HG03159 (cell line): ENCODE results near the gene DNAJC1.
A peak's percentile ranks its signal among the peaks of the same experiment; 100 is the strongest.
"Not testable (repeated sequence)": the region's sequence is repeated elsewhere in the genome, so short reads cannot be mapped to it uniquely, and the experiment has no call there.

Source experiments
- ATAC-seq: cut with Tn5 transposase; IDR thresholded peaks from one replicate; pipeline ENCODE4 v1.9.1; 2021; ENCODE audit warnings: mild to moderate bottlenecking, moderate library complexity; ENCODE audit not compliant: unreplicated experiment

DNAJC1 gene

GRCh38 chr10:21910798-21911197, 92.7 kb downstream of the DNAJC1 start:
- no peak for ATAC-seq

GRCh38 chr10:21907436-21907835, 96.1 kb downstream of the DNAJC1 start:
- no peak for ATAC-seq

GRCh38 chr10:21904930-21905329, 98.6 kb downstream of the DNAJC1 start:
- no peak for ATAC-seq

GRCh38 chr10:21899736-21900135, 103.8 kb downstream of the DNAJC1 start:
- no peak for ATAC-seq

GRCh38 chr10:21895932-21896331, 107.6 kb downstream of the DNAJC1 start:
- no peak for ATAC-seq

- ATAC-seq: no peak
These were observed 108.7 kb downstream of the DNAJC1 start for GRCh38 chr10:21894648-21895342.

GRCh38 chr10:21891439-21891838, 112.1 kb downstream of the DNAJC1 start:
- no peak for ATAC-seq

- no peak for ATAC-seq
These were observed 113.9 kb downstream of the DNAJC1 start for GRCh38 chr10:21889477-21890275.

GRCh38 chr10:21888959-21889358, 114.6 kb downstream of the DNAJC1 start:
- peak; percentile 89 for ATAC-seq

GRCh38 chr10:21885940-21886339, 117.6 kb downstream of the DNAJC1 start:
- no peak for ATAC-seq

- ATAC-seq: no peak
These were observed 130.3 kb downstream of the DNAJC1 start for GRCh38 chr10:21873198-21873597.

- not testable (repeated sequence) for ATAC-seq
These were observed 130.8 kb downstream of the DNAJC1 start for GRCh38 chr10:21872771-21873170.

GRCh38 chr10:21870849-21871248, 132.7 kb downstream of the DNAJC1 start:
- ATAC-seq: no peak

- ATAC-seq: not testable (repeated sequence)
These were observed 134.4 kb downstream of the DNAJC1 start for GRCh38 chr10:21869087-21869486.

GRCh38 chr10:21860718-21861117, 142.8 kb downstream of the DNAJC1 start:
- ATAC-seq: no peak

- no peak for ATAC-seq
These were observed 145.1 kb downstream of the DNAJC1 start for GRCh38 chr10:21858455-21858854.

- ATAC-seq: no peak
These were observed 153.9 kb downstream of the DNAJC1 start for GRCh38 chr10:21849607-21850006.

- ATAC-seq: no peak
These were observed 159.9 kb downstream of the DNAJC1 start for GRCh38 chr10:21843645-21844044.

GRCh38 chr10:21841273-21841672, 162.3 kb downstream of the DNAJC1 start:
- ATAC-seq: not testable (repeated sequence)

GRCh38 chr10:21837487-21837886, 166.0 kb downstream of the DNAJC1 start:
- ATAC-seq: not testable (repeated sequence)

GRCh38 chr10:21834574-21834973, 169.0 kb downstream of the DNAJC1 start:
- ATAC-seq: not testable (repeated sequence)

- ATAC-seq: no peak
These were observed 170.8 kb downstream of the DNAJC1 start for GRCh38 chr10:21832821-21833130.
